HEK293 (cell line): ENCODE measurements around the gene PCCA.

Experiments used
- CTCF ChIA-PET: fragments of 350-600 bp; formaldehyde crosslinking; extraction: SDS; loops from one replicate; lab custom pipeline; 2021; ENCODE audit warnings: antibody characterized with exemption; lab: Yijun Ruan, JAX
- POLR2A ChIA-PET: fragments of 300-600 bp; formaldehyde crosslinking; extraction: SDS; loops from one replicate; lab custom pipeline; 2020; ENCODE audit warnings: antibody characterized with exemption, inconsistent platforms; lab: Yijun Ruan, JAX
- H3K27ac ChIP-seq: fragments of 200-500 bp; sonication (Bioruptor generic); 2 replicates; pipeline ENCODE4 v1.5.1; 2014; ENCODE audit warnings: low read depth, low read length, control low read depth, inconsistent platforms; ENCODE audit errors: extremely low read depth
- H3K36me3 ChIP-seq, 2 experiments: fragments of 200-500 bp in 1 of 2; sonication (Bioruptor generic) in 1 of 2; 1 replicate in 1 of 2; 2 replicates in 1 of 2; pipeline ENCODE4 v1.5.1; 2014 to 2017; ENCODE audit warnings: inconsistent platforms in 2 of 2, low read length in 2 of 2; ENCODE audit not compliant: control insufficient read depth in 2 of 2, insufficient read depth in 1 of 2
- H3K4me1 ChIP-seq: fragments of 200-500 bp; sonication (Bioruptor generic); 2 replicates; pipeline ENCODE4 v1.5.1; 2014; ENCODE audit warnings: mild to moderate bottlenecking, low read length, inconsistent platforms; ENCODE audit not compliant: control insufficient read depth, insufficient read depth
- H3K4me3 ChIP-seq: 2 replicates; pipeline ENCODE4 v1.5.1; 2011; ENCODE audit warnings: low read depth, mild to moderate bottlenecking, control low read depth, low read length, moderate library complexity
- H3K9me3 ChIP-seq: fragments of 200-500 bp; sonication (Bioruptor generic); 2 replicates; pipeline ENCODE4 v1.5.1; 2014; ENCODE audit warnings: low read depth, low read length, inconsistent platforms; ENCODE audit not compliant: control insufficient read depth, insufficient read depth
- INSM2 ChIP-seq: fragments of 450-650 bp; formaldehyde crosslinking; IDR thresholded peaks from 2 replicates; pipeline ENCODE4 v1.5.1; 2016; ENCODE audit warnings: missing biosample characterization, missing genetic modification characterization
- KLF1 ChIP-seq: fragments of 450-650 bp; formaldehyde crosslinking; IDR thresholded peaks from 2 replicates; pipeline ENCODE4 v1.5.1; 2016; ENCODE audit warnings: missing biosample characterization, missing genetic modification characterization
- PRDM10 ChIP-seq: fragments of 450-650 bp; formaldehyde crosslinking; IDR thresholded peaks from 2 replicates; pipeline ENCODE4 v1.5.1; 2016; ENCODE audit warnings: missing biosample characterization, missing genetic modification characterization
- PRDM2 ChIP-seq: fragments of 450-650 bp; formaldehyde crosslinking; IDR thresholded peaks from 2 replicates; pipeline ENCODE4 v1.5.1; 2016; ENCODE audit warnings: missing biosample characterization, missing genetic modification characterization, borderline replicate concordance
- ZFP41 ChIP-seq: fragments of 450-650 bp; formaldehyde crosslinking; IDR thresholded peaks from 2 replicates; pipeline ENCODE4 v1.5.1; 2016; ENCODE audit warnings: missing biosample characterization, missing genetic modification characterization, borderline replicate concordance
- ZIC2 ChIP-seq: fragments of 450-650 bp; formaldehyde crosslinking; IDR thresholded peaks from 2 replicates; pipeline ENCODE4 v1.5.1; 2016; ENCODE audit warnings: missing biosample characterization, missing genetic modification characterization
- ZNF155 ChIP-seq: fragments of 450-650 bp; formaldehyde crosslinking; IDR thresholded peaks from 2 replicates; pipeline ENCODE4 v1.5.1; 2016; ENCODE audit warnings: missing biosample characterization, missing genetic modification characterization
- ZNF169 ChIP-seq: fragments of 450-650 bp; formaldehyde crosslinking; IDR thresholded peaks from 2 replicates; pipeline ENCODE4 v1.5.1; 2016; ENCODE audit warnings: missing biosample characterization, missing genetic modification characterization
- ZNF18 ChIP-seq: fragments of 450-650 bp; formaldehyde crosslinking; IDR thresholded peaks from 2 replicates; pipeline ENCODE4 v1.5.1; 2016; ENCODE audit warnings: missing biosample characterization, missing genetic modification characterization
- ZNF184 ChIP-seq: fragments of 450-650 bp; IDR thresholded peaks from 2 replicates; pipeline ENCODE4 v1.5.1; 2018; ENCODE audit warnings: missing biosample characterization, mild to moderate bottlenecking, missing genetic modification characterization
- ZNF423 ChIP-seq: fragments of 450-650 bp; formaldehyde crosslinking; IDR thresholded peaks from 2 replicates; pipeline ENCODE4 v1.5.1; 2016; ENCODE audit warnings: missing biosample characterization, missing genetic modification characterization
- ZNF558 ChIP-seq: fragments of 450-650 bp; formaldehyde crosslinking; IDR thresholded peaks from 2 replicates; pipeline ENCODE4 v1.5.1; 2016; ENCODE audit warnings: missing biosample characterization, missing genetic modification characterization
- ZNF580 ChIP-seq: fragments of 450-650 bp; formaldehyde crosslinking; IDR thresholded peaks from 2 replicates; pipeline ENCODE4 v1.5.1; 2016; ENCODE audit warnings: missing biosample characterization, missing genetic modification characterization
- ZSCAN23 ChIP-seq: fragments of 450-650 bp; formaldehyde crosslinking; IDR thresholded peaks from 2 replicates; pipeline ENCODE4 v1.5.1; 2016; ENCODE audit warnings: missing biosample characterization, missing genetic modification characterization
- ZSCAN4 ChIP-seq: fragments of 450-650 bp; formaldehyde crosslinking; IDR thresholded peaks from 2 replicates; pipeline ENCODE4 v1.5.1; 2017; ENCODE audit warnings: missing biosample characterization, missing genetic modification characterization

PCCA gene

GRCh38 chr13:100484702-100485101, 395.8 kb downstream of the PCCA start:
- Histone ChIP-seq H3K9me3 (no peaks in the 10 kb centered on the region), H3K27ac (no peak overlapping the region), H3K36me3 (no peaks in the 10 kb centered on the region), H3K4me1 (no peaks in the 10 kb centered on the region)
- ChIA-PET POLR2A (no interaction called here), CTCF (no interaction called here)
- TF ChIP-seq PRDM2 (tag by site-specific recombination) (no peak), ZNF423 (no peak), ZIC2 (peak; percentile 25; the same call in 1 of the 2 replicates), ZNF18 (tag by site-specific recombination) (peak; percentile 47; the same call in 1 of the 2 replicates), ZSCAN23 (no peak)
- TF ChIP-seq, all 188 proteins: peak for 2
- no peak overlapping the region for H3K4me3 ChIP-seq

GRCh38 chr13:100485265-100485664, 396.4 kb downstream of the PCCA start:
- CTCF ChIA-PET: no interaction called here
- POLR2A ChIA-PET: no interaction called here
- no peaks in the 10 kb centered on the region for H3K36me3 ChIP-seq
- no peak for TF ChIP-seq ZNF580 (tag by site-specific recombination)
- no peak overlapping the region for H3K4me3 ChIP-seq
- no peaks in the 10 kb centered on the region for H3K9me3 ChIP-seq
- no peak overlapping the region for H3K27ac ChIP-seq
- H3K4me1 ChIP-seq: peaks cover 2% of the 10 kb centered on the region; the same call in 1 of the 2 replicates

- CTCF ChIA-PET: interaction anchor here (0.5 kb wide), 1 partner anchor 365 kb away, joined by 4 read pairs; no protein-coding TSS in a partner anchor
- no peak overlapping the region for H3K4me3 ChIP-seq
- TF ChIP-seq ZNF184 (tag by site-specific recombination) (no peak), ZSCAN4 (no peak), PRDM10 (tag by site-specific recombination) (peak; percentile 59), ZNF155 (tag by site-specific recombination) (no peak), INSM2 (tag by site-specific recombination) (no peak), ZFP41 (tag by site-specific recombination) (no peak), KLF1 (tag by site-specific recombination) (0 out of 2 replicates have a peak, but pooled peaks have one; percentile 22), ZNF558 (tag by site-specific recombination) (no peak), ZIC2 (0 out of 2 replicates have a peak, but pooled peaks have one; percentile 12), ZNF169 (tag by site-specific recombination) (no peak)
- no peaks in the 10 kb centered on the region for H3K9me3 ChIP-seq
- POLR2A ChIA-PET: no interaction called here
- no peaks in the 10 kb centered on the region for H3K36me3 ChIP-seq
- peaks cover 9% of the 10 kb centered on the region; the same call in 1 of the 2 replicates for H3K4me1 ChIP-seq
- no peak overlapping the region for H3K27ac ChIP-seq
These were observed 401.8 kb downstream of the PCCA start for GRCh38 chr13:100490692-100491091.
